HG03280 (cell line): ENCODE results near the gene TYMP.

ENCODE experiments used
- ATAC-seq: cut with Tn5 transposase; IDR thresholded peaks from one replicate; pipeline ENCODE4 v1.9.1; 2021; ENCODE audit warnings: mild to moderate bottlenecking, moderate library complexity; ENCODE audit not compliant: unreplicated experiment

Gene TYMP, protein sequence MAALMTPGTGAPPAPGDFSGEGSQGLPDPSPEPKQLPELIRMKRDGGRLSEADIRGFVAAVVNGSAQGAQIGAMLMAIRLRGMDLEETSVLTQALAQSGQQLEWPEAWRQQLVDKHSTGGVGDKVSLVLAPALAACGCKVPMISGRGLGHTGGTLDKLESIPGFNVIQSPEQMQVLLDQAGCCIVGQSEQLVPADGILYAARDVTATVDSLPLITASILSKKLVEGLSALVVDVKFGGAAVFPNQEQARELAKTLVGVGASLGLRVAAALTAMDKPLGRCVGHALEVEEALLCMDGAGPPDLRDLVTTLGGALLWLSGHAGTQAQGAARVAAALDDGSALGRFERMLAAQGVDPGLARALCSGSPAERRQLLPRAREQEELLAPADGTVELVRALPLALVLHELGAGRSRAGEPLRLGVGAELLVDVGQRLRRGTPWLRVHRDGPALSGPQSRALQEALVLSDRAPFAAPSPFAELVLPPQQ

GRCh38 chr22:50529897-50530579, at the start of gene TYMP:
Gene TYMP, minus strand, starts transcription at chr22:50530012. Its CDS starts 303 bp downstream, at chr22:50529709.
- peak; percentile 20 for ATAC-seq

DNA sequence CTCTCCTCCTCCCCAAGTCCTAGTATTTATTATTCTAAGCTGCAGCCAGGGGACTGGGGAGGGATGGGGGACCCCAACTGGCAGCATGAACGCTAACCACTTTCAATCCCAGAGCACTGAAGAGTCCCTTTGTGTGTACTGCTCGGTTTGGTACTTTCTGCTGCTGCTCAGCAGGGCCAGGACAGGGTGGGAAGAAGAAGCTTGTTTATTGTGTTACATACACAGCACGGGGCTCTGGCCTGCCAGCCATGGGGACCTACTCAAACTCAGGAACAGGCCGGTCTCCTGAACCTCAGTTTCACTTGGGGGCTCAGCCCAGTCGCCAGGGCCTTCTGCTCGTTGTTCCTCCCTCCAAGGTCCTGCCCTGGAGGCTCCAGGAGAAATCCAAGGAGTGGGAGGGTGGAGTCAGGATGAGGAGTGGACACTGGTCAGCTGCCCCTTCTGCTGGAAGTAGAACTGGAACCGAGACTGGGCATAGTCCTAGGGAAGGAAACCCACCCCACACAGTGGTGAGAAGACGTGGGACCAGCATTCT, 49.0 kb upstream of the TYMP start:
- ATAC-seq = no peak

DNA sequence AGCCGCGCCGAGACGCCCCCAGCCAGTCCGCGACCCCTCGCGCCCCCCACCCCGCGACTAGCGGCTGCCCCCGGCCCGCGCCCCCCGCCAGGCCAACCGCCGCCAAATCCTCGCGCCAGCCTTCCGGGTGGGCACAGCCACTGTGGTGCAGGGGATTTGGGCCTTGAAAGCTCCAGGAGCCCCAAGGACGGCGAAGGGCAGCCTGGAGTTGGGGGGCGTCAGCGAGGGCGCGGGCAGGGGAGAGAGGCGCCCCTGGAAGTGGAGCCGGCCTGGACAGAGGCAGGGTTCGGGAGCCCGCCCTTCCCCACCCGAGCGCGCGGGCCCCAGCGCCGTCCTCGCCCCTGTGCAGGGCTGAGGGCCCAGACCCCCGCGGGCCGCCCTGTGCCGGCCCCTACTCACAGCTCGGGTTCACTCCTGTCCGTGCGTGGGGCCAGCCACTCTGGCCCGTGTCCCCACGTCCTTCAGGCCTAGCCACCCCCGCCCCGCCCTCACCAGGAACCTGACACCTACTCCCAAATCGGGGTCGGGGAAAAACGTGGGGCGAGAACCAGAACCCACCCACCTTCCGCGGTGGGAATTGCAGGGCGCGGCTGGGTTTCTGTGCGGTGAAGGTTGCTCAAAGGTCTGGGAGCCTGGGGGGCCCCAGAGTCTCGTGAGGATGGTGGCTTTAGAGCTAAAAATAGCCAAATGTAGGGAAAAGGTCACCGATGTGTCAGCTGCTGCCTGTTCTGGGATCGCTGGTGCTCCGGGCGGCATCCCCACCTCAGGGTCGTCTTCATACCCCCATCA, 48.4 kb upstream of the TYMP start, which contains the start of gene CPT1B:
CPT1B (minus strand) TSS at position 441 of the 789 bp plus-strand sequence. CDS start 512 bp downstream, outside the sequence.
- no peak for ATAC-seq

- ATAC-seq = no peak
Observed at GRCh38 chr22:50577697-50577986, 47.8 kb upstream of the TYMP start.

- ATAC-seq = no peak
Observed at GRCh38 chr22:50576806-50577696, 47.2 kb upstream of the TYMP start.

DNA sequence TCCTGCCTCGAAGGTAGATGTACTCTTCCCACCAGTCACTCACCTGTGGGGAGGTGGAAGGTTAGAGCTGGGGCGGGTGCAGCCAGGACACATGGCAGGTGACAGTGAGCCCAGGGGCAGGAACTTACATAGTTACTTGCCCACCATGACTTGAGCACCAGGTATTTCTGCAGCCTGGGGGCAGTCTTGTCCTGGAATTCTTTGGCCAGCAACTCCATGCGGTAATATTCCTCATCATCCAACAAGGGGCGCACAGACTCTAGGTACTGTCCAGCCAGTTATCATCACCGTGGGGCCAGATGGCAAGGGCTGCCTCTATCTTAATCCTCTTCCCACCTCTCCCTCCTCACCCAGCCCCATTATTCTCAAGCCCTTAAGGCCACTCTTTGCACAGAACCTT, 46.3 kb upstream of the TYMP start:
- no peak for ATAC-seq

GRCh38 chr22:50575426-50575941, 45.7 kb upstream of the TYMP start:
- no peak for ATAC-seq

DNA sequence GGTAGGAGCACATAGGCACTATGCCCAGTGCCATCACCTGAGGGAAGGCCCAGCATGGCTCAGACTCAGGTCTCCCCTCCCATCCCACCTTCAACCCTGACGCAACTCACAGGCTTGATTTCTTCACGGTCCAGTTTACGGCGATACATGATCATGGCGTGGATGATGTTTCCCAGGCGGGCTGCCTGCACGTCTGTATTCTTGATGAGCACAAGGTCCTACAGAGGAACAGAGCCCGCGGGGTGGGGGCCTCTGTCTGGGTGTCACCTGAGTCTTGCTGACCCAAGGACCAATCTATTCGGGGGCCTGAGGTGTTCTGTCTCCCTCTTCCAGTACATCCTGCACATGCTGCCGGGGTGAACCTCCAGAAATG, 44.6 kb upstream of the TYMP start:
- ATAC-seq = no peak

DNA sequence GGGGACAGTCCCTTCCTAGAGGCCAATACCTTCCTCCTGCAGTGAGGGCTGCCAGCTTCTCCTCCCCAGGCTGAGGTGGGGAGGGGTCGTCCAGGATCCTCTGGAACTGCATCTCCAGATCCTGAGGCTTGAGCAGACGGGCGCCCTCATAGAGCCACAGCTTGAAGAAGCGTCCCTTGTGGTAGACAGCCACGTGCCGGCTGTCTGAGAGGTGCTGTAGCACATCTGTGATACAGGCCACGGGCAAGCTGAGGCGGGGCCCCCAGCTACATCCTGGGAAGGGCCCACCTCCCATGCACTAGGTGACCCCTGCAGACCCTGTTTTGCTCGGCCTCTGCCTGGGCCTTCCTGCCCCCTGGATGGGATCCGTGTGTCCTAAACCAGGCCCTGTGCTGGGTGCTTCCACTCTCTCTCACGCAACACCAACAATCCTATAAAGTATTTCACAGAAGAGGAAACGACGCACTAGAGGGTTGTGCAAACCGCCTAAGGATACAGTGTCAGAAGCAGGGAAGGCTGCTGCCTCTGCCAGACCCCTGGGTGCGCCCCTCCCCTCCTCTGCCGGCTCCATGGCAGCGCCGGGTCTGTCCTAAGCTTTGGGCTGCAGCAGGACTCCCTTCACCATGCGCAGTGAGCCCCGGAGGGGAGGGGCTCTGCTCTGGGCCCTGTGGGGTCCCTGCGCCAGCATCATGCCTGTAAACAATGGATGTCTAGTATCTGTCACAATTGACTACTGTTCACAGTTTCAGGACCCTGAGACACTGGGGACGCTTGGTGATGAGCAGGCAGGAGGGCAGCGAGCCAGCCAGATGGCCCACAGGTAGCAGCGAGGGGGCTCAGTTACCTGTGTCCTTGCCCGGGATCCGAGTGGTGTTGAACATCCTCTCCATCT, 43.9 kb upstream of the TYMP start:
- no peak for ATAC-seq

DNA sequence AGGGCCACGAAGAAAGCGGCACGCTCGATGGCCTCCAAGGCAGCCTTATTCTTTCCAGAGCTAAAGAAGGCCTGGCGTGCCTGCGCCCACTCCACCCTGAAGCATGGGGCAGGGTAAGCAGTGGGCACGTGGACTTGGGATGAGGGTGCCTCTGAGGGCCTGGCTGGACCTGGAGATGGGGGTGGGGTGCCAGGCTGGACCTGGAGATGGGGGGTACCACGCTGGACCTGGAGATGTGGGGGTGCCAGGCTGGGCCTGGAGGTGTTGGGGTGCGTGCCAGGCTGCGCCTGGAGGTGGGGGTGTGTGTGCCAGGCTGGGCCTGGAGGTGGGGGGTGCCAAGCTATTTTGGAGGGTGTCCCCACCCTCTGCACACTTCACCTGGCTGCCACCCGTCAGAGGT, 43.2 kb upstream of the TYMP start:
- no peak for ATAC-seq

DNA sequence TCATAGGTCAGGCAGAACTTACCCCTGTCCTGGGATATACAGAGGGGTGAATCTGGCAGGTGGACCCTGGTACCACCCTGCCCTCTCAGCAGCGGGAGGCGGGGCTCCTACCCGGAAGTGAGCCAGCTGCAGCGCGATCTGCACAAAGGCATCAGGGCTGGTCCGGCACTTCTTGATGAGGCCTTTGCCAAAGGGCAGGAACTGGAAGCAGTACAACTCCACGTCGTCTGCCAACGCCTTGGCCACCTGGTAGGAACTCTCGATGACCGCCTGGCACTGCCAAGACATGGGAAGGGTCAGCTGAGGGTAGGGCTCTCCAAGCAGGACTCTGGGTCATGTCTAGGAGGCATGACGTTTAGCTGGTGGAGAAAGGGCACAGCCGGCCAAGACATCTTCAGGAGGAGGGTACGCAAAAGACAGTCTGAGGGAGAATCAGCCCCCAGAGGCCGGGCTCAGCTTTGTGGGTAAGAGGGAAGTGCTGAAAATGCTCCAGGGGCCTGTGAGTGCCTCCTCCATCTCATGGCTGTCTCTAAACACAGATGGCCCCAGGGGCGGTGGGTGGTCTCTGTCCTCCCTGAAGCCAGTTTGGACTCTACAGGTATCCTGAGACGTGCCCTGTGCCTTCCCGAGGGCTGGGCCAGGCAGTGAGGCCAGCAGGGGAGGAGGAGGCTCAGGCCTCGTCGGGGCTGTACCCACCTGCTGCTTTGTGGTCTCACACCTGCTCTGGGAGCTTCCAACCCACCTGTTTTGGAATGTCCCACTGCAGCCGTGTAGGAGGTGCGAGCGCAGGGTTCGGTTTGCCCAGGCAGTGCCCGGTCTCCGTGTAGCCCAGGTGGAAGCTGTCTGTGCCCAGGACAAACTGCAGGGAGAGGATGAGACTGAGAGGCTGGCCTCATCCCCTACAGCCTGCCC, 41.7 kb upstream of the TYMP start:
- ATAC-seq = no peak

GRCh38 chr22:50570861-50571260, 41.0 kb upstream of the TYMP start:
- ATAC-seq = no peak

DNA sequence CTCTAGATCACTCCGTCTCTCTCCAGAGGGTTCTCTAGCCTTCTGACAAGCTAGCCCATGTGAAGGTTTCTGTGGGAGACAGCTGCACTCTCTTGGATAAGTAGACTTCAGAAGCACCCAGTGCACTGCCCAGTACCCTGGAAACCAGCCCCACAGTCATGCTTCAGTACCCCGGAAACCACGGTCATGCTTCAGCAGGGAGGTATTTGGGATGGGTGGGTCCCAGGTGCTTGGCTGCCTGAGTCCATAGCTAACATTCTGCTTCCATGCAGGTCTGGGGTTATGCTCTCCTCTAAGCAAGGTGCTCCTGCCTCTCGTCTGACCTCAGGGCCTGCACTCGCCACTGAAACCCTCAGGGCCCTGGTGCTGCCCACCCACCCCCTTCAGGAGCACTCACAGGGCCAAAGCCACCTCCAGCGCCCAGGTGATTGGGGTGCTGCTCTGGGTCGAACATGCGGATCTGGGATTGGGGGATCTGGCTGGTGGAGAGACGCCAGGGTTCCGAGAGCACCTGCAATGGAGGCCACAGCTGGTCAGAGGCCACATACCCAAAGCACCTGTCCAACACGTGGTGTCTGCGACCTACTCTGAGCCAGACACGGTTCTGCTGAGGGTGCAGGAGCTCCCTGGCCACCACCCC, 40.2 kb upstream of the TYMP start:
- ATAC-seq = no peak

DNA sequence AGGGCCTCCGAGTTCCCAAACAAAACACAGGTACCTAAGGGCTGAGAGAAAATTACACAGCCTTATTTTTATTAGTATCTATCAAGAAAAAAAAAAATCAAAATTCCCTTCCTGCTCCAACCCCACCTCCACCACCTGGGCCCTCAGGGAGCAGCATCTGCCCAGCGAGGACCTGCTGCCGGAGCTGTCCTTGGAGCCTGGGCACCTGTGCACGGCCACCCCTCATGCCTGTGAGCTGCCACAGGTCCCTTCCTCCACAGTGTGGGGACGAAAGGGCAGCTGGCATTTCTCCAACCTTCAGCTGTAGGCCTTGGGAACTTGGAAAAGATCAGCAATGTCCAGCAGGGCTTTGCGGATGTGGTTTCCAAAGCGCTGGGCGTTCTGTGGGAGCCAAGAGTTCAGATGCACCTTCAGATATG, 39.2 kb upstream of the TYMP start:
- ATAC-seq = no peak

- no peak for ATAC-seq
Observed at GRCh38 chr22:50568626-50569025, 38.8 kb upstream of the TYMP start.

DNA sequence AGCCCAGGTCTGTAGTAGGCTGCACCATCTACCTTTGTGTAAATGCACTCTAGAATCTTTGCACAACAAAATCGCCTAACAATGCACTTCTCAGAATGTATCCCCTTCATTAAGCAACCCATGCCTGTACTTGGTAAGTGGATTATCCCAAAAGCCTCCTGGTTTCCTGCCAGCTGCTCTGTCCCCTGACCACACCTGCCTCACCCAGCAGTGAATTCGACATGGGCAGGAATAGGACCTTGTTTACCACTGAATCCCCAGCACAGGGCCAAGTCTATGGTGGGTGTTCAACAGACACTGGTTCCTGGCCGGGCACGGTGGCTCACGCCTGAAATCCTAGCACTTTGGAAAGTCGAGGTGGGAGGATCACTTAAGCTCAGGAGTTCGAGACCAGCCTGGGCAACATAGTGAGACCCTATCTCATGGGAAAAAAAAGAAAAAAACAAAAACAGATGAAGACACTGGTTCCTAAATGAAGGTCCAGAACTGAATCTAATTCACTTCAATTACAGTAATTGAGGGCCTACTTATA, 38.0 kb upstream of the TYMP start:
- no peak for ATAC-seq

DNA sequence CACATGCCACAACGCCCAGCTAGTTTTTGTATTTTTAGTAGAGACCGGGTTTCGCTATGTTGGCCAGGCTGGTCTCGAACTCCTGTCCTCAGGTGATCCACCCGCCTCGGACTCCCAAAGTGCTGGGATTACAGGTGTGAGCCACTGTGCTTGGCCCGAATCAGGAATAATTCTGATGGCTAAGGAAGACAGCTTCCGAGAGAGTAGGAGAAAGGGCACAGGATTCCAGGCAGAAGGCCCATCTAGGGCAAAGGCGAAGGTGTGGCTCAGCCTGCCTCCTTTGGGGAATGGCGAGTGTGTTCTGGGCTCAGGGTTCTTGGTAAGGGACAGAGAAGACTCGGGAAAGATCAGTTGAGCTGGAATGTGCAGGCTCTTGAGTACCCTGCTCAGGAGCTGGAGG, 34.5 kb upstream of the TYMP start:
- no peak for ATAC-seq
